ENCODE measurements around the gene DMRTC2.

Gene DMRTC2

DNA sequence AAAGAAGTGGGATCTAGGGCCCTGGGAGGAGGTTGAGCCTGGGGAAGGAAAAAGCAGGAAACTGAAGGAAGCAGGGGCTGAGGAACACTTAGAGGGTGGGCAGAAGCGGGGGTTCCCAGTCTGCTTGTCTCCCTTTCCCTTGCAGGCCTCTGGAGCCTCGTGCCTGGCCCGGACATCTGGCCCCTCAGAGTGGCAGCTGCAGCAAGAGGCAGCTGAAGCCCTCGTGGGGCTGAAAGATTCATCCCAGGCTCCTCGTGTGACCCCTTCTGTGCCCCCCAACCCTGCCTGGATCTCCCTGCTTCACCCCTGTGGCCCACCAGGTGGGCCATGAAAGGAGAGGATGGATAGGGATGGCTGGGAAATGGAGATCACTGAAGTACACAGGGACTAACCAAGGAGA, 5.5 kb downstream of the DMRTC2 start:
- Histone ChIP-seq H3K27ac (no peak overlapping the region), H4K20me1 (ENCODE audit: insufficient read depth) (no peaks in the 10 kb centered on the region), H3K27me3 (ENCODE audit: insufficient read depth, low read depth) (peaks cover 94% of the 10 kb centered on the region), H2AFZ (ENCODE audit: low read depth) (no peak overlapping the region), H3K4me1 (ENCODE audit: low read depth, poor library complexity, severe bottlenecking) (no peaks in the 10 kb centered on the region), H3K4me3 (IDR thresholded peaks at IDR 0.05; ENCODE audit: insufficient read depth, low read depth, low read length) (no peak overlapping the region), H3K4me2 (no peak overlapping the region), H3K9ac (no peak overlapping the region), H3K36me3 (ENCODE audit: insufficient read depth) (no peaks in the 10 kb centered on the region), H3K79me2 (ENCODE audit: insufficient read depth, low read depth) (no peaks in the 10 kb centered on the region)
- TF ChIP-seq, protein P1, sequence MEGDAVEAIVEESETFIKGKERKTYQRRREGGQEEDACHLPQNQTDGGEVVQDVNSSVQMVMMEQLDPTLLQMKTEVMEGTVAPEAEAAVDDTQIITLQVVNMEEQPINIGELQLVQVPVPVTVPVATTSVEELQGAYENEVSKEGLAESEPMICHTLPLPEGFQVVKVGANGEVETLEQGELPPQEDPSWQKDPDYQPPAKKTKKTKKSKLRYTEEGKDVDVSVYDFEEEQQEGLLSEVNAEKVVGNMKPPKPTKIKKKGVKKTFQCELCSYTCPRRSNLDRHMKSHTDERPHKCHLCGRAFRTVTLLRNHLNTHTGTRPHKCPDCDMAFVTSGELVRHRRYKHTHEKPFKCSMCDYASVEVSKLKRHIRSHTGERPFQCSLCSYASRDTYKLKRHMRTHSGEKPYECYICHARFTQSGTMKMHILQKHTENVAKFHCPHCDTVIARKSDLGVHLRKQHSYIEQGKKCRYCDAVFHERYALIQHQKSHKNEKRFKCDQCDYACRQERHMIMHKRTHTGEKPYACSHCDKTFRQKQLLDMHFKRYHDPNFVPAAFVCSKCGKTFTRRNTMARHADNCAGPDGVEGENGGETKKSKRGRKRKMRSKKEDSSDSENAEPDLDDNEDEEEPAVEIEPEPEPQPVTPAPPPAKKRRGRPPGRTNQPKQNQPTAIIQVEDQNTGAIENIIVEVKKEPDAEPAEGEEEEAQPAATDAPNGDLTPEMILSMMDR (conservative IDR thresholded peaks at IDR 0.05; ENCODE audit: low read depth, low read length), result no peak

DNA sequence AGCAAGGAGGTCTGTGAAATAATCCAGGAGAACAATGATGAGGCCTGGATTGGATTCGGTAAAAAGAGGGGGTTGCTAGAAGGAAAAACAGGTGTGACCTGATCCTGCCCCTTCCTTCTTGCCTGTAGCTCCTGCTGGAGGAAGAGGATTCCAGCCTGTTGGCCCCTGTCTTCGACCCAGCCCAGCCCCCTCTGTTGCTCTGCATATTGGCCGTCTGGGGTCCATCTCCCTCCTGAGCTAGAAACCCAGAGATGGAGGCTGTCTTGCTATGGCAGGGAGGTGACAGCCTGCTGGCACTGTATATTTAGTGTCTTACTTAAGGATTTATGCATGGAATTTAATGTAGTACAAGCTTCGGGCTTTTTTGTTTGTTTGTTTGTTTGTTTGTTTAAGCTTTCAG, 6.6 kb downstream of the DMRTC2 start:
- no peak overlapping the region for H3K4me2 ChIP-seq
- no peak overlapping the region for H3K9ac ChIP-seq

DNA sequence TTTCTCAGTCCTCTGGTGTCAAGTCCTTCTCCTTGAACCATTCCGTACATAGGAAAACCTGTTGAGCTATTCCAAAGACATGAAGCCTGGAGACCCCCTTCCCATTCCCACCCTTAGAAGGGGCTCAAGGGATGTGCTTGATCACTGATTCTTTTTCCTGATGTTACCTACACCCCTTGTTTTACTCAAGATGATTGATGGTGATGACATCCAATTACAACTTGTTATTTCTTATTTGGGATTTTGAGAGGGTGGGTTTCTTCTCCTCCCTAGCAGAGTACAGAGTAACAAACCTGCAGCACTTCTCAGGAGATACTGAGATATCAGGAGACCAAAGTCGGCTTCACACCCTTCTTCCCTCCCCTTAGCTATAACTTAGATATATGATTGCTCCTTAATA, 8.5 kb downstream of the DMRTC2 start:
- no peak overlapping the region for H3K9ac ChIP-seq
- peaks cover 70% of the 10 kb centered on the region for H3K27me3 ChIP-seq (ENCODE audit: insufficient read depth, low read depth)
- H4K20me1 ChIP-seq (ENCODE audit: insufficient read depth), result no peaks in the 10 kb centered on the region
- no peak overlapping the region for H2AFZ ChIP-seq (ENCODE audit: low read depth)
- no peaks in the 10 kb centered on the region for H3K4me1 ChIP-seq (ENCODE audit: low read depth, poor library complexity, severe bottlenecking)
- no peaks in the 10 kb centered on the region for H3K79me2 ChIP-seq (ENCODE audit: insufficient read depth, low read depth)
- TF ChIP-seq, protein P1 (conservative IDR thresholded peaks at IDR 0.05; ENCODE audit: low read depth, low read length), result no peak
- H3K36me3 ChIP-seq (ENCODE audit: insufficient read depth), result no peaks in the 10 kb centered on the region
- no peak overlapping the region for H3K27ac ChIP-seq
- H3K4me3 ChIP-seq (IDR thresholded peaks at IDR 0.05; ENCODE audit: insufficient read depth, low read depth, low read length), result no peak overlapping the region
- H3K4me2 ChIP-seq, result no peak overlapping the region

More for the DNA sequence above, 6.6 kb downstream of the DMRTC2 start:
- peaks cover 86% of the 10 kb centered on the region for H3K27me3 ChIP-seq (ENCODE audit: insufficient read depth, low read depth)
- H2AFZ ChIP-seq (ENCODE audit: low read depth), result no peak overlapping the region
- no peak overlapping the region for H3K27ac ChIP-seq
- no peaks in the 10 kb centered on the region for H3K36me3 ChIP-seq (ENCODE audit: insufficient read depth)
- H3K4me1 ChIP-seq (ENCODE audit: low read depth, poor library complexity, severe bottlenecking), result no peaks in the 10 kb centered on the region
- no peaks in the 10 kb centered on the region for H4K20me1 ChIP-seq (ENCODE audit: insufficient read depth)
- TF ChIP-seq, protein P1 (conservative IDR thresholded peaks at IDR 0.05; ENCODE audit: low read depth, low read length), result no peak
- no peaks in the 10 kb centered on the region for H3K79me2 ChIP-seq (ENCODE audit: insufficient read depth, low read depth)
- no peak overlapping the region for H3K4me3 ChIP-seq (IDR thresholded peaks at IDR 0.05; ENCODE audit: insufficient read depth, low read depth, low read length)

DNA sequence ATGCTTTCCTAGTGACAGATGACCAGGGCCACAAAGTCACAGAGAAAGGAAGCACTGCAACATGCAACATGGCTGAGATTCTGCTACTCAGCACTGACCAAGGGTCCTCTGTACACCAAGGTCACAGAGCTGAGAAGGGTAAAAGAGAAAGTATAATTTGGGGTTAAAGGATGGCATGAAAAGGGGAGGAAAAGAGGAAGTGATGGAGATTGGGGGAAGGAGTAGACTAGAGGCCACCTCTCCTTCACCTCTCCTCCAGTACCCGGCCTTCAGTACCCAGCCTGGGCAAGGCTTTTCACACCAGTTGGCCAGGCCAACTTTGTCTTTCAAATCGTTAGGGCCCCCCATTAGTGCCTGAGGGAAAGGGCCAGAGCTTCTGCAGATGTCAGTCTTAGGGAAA, 8.9 kb downstream of the DMRTC2 start:
- Histone ChIP-seq H2AFZ (ENCODE audit: low read depth) (no peak overlapping the region), H4K20me1 (ENCODE audit: insufficient read depth) (no peaks in the 10 kb centered on the region), H3K9ac (no peak overlapping the region), H3K4me2 (no peak overlapping the region), H3K27ac (no peak overlapping the region), H3K79me2 (ENCODE audit: insufficient read depth, low read depth) (no peaks in the 10 kb centered on the region), H3K36me3 (ENCODE audit: insufficient read depth) (no peaks in the 10 kb centered on the region), H3K27me3 (ENCODE audit: insufficient read depth, low read depth) (peaks cover 66% of the 10 kb centered on the region), H3K4me1 (ENCODE audit: low read depth, poor library complexity, severe bottlenecking) (peaks cover 1% of the 10 kb centered on the region), H3K4me3 (IDR thresholded peaks at IDR 0.05; ENCODE audit: insufficient read depth, low read depth, low read length) (no peak overlapping the region)
- TF ChIP-seq, protein P1 (conservative IDR thresholded peaks at IDR 0.05; ENCODE audit: low read depth, low read length), result no peak

Data from KMS-11 (cell line).